Inferior parietal cortex (tissue), 1 donor: Measurements from ENCODE around the gene AMH.
A peak's percentile ranks its signal among the peaks of the same experiment; 100 is the strongest.
"Not testable (repeated sequence)": the region's sequence is repeated elsewhere in the genome, so short reads cannot be mapped to it uniquely, and the experiment has no call there.

Experiments used
- DNase-seq: peaks from one replicate; pipeline ENCODE4 v3.0.0-alpha.2; 2016; ENCODE audit errors: extremely low spot score

The AMH gene

DNA sequence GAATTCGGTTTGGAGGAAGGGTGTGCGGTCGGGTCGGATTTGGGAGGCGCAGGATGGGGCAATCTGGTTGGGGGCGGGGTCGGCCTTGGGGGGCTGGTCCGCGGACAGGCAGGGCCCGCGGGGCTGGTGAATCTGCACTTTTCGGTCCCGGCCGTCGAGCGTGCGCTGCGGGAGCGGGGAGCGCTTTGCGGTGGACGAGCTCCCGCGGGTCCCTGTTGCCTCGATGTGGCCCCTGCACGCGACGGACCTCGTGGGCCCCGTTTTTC, 21.0 kb downstream of the AMH start:
- no peak for DNase-seq

- peak; percentile 39 for DNase-seq
These were observed 21.5 kb downstream of the AMH start for GRCh38 chr19:2270423-2271233.

DNA sequence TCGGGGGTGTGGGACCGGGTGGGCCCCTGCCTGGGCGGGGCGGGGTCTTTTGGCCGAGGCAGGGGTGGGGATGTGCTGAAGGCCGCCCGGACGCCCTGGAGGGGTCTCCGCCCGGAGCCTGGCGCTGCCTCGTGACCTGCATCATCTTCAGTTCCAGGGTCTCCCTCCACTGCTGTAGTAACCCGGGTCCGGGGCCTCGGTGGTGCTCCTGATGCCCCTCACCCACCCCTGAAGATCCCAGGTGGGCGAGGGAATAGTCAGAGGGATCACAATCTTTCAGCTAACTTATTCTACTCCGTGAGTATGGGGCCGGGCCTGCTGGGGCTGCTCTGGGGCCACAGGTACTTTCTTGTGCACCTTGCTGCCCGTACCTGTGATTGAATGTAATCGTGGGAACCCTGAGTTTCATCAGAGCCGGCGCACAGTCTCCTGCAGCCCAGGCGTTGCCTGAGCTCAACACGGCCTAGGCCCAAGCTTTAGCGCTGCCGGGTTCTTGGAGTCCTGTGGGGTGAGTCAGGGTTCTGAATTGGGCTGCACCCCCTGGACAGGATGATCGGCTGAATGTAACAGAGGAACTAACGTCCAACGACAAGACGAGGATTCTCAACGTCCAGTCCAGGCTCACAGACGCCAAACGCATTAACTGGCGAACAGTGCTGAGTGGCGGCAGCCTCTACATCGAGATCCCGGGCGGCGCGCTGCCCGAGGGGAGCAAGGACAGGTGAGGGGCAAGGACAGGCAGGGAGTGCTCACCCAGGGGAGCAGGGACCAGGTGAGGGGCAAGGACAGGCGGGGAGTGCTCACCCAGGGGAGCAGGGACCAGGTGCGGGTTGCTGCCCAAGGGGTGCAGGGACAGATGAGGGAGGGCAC, 22.3 kb downstream of the AMH start:
- DNase-seq: no peak

DNA sequence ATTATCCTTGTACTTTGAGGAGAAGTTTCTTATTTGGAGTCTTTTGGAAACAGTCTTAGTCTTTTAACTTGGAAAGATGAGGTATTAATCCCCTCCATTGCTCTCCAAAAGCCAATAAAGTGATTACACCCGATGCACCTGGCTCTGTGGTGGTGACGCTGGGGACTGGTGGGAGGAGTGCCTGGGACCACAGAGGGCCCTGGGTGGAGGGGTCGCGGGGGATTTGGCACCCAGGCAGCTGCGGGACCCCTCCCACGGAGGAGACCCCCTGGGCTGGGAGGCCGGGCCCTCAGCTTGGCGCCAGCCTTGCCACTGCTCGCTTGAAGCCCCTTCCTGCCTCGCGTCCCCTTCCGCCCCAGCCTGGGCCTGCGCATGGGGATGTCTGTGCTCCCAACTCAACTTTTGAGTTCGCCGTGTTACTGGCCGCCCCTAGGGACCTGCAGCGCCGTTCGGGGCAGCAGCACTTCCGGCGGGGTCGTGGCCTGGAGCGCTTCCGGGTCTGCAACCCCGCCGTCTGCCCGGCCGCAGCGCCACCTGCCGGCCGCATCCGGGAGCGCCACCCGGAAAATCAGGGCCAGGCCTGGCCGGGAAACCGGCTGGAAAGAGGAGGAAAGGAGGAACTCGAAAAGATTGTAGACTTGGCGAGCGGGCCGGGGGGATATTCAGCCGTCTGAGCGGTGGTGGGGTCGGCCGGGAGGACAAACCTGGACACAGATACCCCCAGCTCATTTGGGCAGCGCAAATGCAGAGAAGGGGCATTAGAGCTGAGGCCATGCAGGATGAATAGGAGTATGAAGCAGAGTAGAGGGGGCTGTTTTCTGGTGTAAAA, 24.4 kb downstream of the AMH start:
- peak; percentile 63 for DNase-seq

DNA sequence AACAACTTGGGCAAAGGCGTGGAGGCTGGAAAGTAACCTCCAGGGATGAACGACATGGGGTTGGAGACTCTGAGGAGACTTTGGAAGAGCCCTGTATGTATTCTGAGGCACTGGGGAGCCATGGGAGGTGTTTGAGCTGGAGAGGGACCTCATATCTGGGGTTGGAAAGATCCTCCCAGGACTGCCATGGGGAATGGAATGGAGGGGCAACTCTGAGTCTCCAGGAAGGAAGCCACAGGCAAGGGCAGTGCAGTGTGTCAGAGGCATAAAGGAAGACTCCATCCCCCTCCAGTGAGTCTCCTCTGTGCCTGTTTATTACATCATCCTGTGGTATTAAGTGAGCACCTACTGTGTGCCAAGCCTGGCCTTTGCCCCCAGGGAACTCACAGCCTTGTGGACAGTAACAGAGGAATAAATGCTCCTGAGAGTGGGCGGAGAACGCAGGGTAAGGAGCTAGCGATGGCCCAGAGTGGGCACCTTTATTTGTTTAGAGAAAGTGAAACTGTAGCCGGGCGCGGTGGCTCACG, 25.1 kb downstream of the AMH start:
- DNase-seq: no peak

DNA sequence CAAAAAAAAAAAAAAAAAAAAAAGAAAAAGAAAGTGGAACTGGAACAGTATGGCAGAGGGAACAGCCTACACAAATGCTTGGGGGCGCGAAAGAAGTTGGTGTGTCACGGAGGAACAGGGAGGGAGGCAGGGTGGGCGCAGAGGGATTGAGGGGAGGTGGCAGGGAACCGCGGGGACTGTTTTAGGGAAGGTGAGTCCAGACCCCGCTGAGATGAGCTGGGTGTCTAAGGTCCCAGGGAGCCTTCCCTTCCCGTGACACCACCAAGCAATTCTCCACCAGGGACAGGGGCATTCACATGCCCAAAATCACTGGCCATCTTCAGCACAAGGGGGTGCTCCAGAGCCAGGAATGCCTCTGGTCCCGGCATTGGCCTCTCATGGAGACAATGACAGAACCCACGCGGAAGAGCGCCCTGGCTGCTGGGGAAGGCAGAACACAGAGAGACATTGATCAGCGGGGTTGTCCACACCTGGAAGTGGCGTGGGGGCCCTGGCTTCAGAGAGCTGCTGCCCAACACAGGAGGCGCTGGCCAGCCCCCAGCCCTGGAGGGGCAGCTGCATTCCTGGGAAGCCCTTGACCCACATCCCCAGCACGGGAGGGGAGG, 25.9 kb downstream of the AMH start:
- peak; percentile 76 for DNase-seq

DNA sequence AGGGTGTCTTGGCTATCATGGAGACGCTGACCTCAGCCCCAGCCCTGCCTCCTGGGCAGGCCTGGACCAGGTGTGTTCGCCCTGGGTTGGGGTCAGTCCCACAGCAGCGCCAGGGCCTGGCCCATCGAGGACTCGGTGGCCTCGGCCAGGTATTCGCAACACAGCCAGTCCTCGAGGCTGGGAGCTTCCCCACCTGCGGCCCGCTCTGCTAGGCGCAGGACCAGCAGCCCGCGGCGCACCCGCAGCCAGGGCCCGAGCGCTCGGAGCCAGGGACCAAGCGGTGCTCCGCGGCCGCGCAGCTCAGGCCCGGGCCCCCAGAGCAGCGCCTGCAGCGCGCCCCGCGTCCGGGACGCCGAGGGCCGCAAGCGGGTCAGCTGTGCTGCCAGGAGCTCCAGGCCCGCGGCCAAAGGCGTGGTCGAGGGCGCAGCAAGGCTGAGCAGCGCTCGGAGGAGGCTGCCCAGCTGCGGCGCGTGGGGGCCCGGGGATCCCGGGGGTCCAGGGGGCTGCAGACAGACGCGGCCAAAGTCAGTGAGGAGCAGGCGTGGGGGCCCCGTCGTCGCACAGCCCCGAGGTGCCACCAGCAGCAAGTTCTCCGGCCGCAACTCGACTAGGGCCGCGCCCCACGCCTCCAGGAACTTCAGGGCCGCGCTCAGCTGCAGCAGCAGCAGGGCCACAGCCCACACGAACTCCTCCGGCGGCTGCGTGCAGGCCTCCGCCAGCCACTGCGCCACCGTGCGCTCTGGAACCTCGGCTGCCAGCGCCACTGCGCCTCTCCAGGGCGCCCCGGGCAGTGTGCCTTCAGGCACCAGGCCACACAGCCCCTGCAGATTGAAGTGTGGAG, 26.7 kb downstream of the AMH start:
- DNase-seq: no peak

- no peak for DNase-seq
These were observed 27.4 kb downstream of the AMH start for GRCh38 chr19:2276429-2276986.

- no peak for DNase-seq
These were observed 28.0 kb downstream of the AMH start for GRCh38 chr19:2277138-2277537.

DNA sequence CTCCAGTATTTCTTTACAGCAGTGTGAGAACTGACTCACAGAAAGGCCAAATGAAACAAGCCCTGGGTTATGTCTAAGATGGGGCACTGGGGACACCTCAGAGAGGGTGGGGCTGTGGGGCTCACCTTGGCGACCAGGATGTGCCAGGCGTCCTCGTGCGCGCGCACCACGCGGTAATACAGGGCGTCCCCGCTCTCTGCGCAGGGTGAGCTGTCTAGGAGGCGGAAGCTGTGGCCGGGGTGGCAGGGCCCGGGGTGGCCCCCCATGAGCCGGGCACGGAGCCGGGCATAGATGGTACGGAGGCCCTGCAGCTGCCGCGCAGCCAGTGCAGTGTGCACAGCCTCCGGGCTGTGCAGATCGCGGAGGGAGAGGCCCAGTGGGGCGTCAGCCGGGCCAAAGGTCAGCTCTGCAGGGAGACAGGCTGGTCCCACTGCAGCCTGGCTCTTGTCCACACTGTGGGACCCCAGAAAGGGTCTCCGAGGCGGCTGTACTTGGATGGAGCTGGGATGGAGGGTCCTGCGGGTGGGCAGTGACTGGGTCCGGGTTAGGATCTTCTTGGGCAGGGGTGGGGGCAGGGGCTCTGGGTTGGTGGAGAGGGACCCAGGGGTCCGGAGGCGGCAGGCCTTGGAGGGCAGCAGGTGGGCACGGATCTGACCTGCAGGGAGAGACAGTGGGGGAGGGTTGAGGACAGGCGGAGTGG, 29.5 kb downstream of the AMH start:
- no peak for DNase-seq

DNA sequence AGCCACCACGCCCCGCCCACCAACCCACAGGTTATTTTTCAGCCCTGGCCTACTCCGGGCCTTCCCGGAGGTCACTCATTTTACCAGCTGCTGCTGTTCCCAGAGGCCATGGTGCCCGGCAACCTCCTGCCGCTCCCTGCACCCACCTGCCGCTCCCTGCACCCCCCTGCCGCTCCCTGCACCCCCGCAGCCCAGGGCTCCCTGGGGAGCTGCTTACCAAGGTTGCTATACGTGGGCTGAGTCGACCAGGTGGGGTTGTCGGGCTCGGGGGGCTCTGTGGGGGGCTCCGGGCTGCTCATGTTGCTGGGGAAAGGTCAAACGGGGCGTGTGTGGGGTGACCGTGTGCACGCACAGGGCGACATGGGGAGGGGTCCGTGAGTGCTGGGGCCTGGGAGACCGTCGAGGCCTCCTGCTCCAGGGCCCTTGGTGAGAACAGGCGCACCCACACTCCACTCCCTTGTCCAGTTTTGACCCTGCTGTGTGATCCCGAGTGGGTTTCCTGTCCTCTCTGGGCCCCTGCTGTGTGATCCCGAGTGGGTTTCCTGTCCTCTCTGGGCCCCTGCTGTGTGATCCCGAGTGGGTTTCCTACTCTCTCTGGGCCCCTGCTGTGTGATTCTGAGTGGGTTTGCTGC, 31.6 kb downstream of the AMH start:
- no peak for DNase-seq

DNA sequence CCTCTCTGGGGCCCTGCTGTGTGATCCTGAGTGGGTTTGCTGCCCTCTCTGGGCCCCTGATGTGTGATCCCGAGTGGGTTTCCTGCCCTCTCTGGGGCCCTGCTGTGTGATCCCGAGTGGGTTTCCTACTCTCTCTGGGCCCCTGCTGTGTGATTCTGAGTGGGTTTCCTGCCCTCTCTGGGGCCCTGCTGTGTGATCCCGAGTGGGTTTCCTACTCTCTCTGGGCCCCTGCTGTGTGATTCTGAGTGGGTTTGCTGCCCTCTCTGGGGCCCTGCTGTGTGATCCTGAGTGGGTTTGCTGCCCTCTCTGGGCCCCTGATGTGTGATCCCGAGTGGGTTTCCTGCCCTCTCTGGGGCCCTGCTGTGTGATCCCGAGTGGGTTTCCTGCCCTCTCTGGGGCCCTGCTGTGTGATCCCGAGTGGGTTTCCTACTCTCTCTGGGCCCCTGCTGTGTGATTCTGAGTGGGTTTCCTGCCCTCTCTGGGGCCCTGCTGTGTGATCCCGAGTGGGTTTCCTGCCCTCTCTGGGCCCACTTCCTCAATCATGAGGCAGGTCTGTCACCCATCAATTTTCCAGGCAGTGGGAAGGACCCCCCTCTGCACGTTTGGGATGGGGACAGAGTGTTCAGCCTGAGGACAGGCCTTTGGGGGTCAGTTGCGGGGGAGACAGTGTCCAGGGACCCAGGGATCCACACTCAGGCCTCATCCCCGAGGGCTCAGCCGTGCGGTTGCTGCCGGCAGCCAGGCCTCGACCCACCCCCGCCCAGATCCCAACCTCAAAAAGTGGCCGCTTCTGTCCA, 32.3 kb downstream of the AMH start:
- DNase-seq: not testable (repeated sequence)

DNA sequence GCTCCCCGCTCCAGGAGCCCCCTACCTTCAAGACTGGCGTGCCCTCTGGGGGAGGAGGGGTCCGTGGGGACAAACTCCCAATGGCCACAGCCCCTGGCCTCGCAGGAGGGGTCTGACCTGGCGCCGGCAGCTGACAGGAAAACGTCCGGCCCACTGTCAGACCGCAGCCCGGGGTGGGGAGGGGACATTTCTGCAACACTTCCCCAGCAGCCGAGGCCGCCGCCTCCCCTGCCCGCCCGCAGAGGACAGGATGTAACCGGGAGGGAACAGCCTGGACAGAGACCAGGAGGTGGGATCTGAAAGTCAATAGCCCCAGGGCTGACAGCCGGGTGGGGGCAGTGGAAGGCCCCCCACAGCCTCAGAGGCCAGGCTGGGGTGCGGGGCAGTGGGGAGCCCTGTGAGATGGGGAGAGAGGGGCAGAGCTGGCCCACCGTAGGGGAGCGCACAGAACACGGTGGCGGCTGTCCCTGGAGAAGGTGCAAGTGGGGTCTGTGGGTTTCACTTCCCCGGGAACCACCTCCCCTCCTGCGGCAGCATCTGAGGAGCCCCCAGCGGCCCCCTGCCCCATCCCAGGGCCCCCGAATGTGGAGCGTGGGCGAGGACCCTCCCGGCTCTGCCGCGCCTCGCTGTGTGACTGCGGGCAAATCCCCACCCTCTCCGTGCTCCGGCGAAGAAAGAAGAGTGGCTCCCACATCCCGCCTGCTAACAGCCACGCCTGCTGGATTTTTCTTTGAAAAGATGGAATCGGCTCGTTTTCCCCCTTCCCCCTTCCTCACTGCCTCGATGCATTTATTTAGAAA, 33.1 kb downstream of the AMH start, which contains the start of gene PEAK3:
Gene PEAK3 (minus strand): TSS at position 114 of the 800 bp plus-strand sequence. CDS start 1,244 bp downstream, outside the sequence.
- DNase-seq: no peak

- DNase-seq: no peak
These were observed 33.7 kb downstream of the AMH start for GRCh38 chr19:2282862-2283237.

DNA sequence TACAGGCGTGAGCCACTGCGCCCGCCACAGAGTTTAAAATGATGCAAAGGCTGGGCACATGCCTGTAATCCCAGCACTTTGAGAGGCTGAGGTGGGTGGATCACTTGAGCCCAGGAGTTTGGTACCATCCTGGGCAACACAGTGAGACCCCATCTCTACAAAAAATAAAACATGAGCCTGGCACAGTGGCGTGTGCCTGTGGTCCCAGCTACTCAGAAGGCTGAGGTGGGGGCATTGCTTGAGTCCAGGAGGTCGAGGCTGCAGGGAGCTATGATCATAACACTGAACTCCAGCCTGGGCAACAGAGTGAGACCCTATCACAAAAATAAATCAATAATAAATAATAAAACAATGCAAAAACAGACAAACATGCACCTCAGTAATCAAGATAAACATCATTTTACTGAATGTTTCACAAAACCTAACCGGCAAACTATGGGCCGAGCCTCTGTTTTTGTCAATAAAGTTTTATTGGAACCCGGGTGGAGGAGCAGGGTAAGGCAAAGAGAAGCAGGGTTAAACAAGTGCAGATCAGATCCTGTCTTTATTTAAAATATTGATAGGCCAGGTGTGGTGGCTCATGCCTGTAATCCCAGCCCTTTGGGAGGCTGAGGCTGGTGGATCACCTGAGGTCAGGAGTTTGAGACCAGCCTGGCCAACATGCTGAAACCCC, 34.8 kb downstream of the AMH start:
- DNase-seq: no peak

DNA sequence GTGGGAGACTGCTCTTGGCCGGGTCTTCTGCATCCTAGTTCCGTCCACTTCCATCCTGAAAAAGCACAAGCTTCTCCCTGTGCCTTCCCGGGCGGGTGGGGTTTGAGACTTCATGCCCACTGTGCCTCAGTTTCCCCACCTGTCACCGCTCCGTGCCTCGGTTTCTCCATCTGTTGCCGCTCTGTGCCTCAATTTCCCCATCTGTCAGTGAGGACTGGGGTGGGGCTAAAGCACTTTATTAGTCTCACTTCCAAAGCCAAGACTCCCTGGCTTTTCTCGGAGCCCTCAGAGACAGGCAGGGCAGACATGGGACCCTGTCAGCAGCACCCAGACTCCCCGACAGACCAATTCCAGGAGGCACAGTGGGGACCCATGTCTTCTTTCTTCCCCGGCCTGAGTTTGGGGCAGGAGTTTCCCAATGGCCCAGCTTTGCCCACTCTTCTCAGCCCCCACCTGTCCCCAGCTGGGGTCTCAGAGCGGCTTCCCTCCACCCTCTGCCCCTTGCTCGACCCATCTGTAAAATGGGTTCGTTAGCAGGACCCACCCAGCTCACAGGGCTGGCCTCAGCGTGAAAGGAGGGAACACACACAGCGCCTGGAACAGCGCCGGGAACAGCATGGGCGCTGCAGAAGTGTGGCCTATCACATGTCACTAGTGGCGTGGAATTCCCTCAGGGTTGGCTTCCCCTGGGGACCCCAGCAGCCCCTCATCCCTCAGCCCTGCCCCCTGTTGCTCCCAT, 37.4 kb downstream of the AMH start:
- DNase-seq: no peak
